ENCODE results near the gene RABGAP1L.

- TF ChIP-seq, protein P1, sequence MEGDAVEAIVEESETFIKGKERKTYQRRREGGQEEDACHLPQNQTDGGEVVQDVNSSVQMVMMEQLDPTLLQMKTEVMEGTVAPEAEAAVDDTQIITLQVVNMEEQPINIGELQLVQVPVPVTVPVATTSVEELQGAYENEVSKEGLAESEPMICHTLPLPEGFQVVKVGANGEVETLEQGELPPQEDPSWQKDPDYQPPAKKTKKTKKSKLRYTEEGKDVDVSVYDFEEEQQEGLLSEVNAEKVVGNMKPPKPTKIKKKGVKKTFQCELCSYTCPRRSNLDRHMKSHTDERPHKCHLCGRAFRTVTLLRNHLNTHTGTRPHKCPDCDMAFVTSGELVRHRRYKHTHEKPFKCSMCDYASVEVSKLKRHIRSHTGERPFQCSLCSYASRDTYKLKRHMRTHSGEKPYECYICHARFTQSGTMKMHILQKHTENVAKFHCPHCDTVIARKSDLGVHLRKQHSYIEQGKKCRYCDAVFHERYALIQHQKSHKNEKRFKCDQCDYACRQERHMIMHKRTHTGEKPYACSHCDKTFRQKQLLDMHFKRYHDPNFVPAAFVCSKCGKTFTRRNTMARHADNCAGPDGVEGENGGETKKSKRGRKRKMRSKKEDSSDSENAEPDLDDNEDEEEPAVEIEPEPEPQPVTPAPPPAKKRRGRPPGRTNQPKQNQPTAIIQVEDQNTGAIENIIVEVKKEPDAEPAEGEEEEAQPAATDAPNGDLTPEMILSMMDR (IDR thresholded peaks at IDR 0.05; ENCODE audit: low read depth, low read length) = no peak
- TF ChIP-seq POLR2A (IDR thresholded peaks at IDR 0.05; ENCODE audit: extremely low read depth, insufficient read length) (no peak), MYC (IDR thresholded peaks at IDR 0.05; ENCODE audit: low read depth, low read length) (no peak)
- TF ChIP-seq, protein P2, sequence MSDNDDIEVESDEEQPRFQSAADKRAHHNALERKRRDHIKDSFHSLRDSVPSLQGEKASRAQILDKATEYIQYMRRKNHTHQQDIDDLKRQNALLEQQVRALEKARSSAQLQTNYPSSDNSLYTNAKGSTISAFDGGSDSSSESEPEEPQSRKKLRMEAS (IDR thresholded peaks at IDR 0.05; ENCODE audit: low read depth, low read length) = no peak
Observed at GRCh38 chr1:174747613-174748012, 588.3 kb downstream of the RABGAP1L start.
